NT2/D1 (cell line): ENCODE results near the gene USP44.

ENCODE experiments used
- DNase-seq: peaks from one replicate; pipeline ENCODE4 v3.0.0-alpha.2; 2011; ENCODE audit warnings: low read depth, low spot score
- H3K27me3 ChIP-seq: 2 replicates; pipeline ENCODE4 v1.6.0; 2011; ENCODE audit warnings: mild to moderate bottlenecking; ENCODE audit not compliant: insufficient read length, insufficient read depth
- H3K36me3 ChIP-seq: 2 replicates; pipeline ENCODE4 v1.6.1; 2011; ENCODE audit warnings: mild to moderate bottlenecking, low read length, mixed read lengths; ENCODE audit not compliant: insufficient read depth, insufficient read length
- H3K4me1 ChIP-seq: 2 replicates; pipeline ENCODE4 v1.5.1; 2011; ENCODE audit not compliant: insufficient read depth, insufficient read length
- H3K4me3 ChIP-seq: 2 replicates; pipeline ENCODE4 v1.5.1; 2011; ENCODE audit warnings: low read depth; ENCODE audit not compliant: insufficient read length
- H3K9ac ChIP-seq: 2 replicates; pipeline ENCODE4 v1.6.0; 2011; ENCODE audit warnings: low read depth; ENCODE audit not compliant: insufficient read length
- H3K9me3 ChIP-seq: 2 replicates; pipeline ENCODE4 v1.5.1; 2011; ENCODE audit warnings: mild to moderate bottlenecking, low read length; ENCODE audit not compliant: insufficient read depth
- SUZ12 ChIP-seq: IDR thresholded peaks from 2 replicates; pipeline ENCODE4 v1.6.1; 2011; ENCODE audit not compliant: insufficient read length, insufficient read depth; ENCODE audit errors: extremely low read depth
- YY1 ChIP-seq: IDR thresholded peaks from 2 replicates; pipeline ENCODE4 v1.6.1; 2011; ENCODE audit not compliant: insufficient read length, insufficient read depth
- ZNF274 ChIP-seq: IDR thresholded peaks from 2 replicates; pipeline ENCODE4 v1.6.1; 2011; ENCODE audit warnings: mild to moderate bottlenecking, low read depth, low read length

The USP44 gene

GRCh38 chr12:95506707-95507523, 44.4 kb downstream of the USP44 start:
- TF ChIP-seq YY1 (no peak), SUZ12 (no peak), ZNF274 (no peak)
- H3K9me3 ChIP-seq, result no peaks in the 10 kb centered on the region
- no peaks in the 10 kb centered on the region for H3K27me3 ChIP-seq
- H3K36me3 ChIP-seq, result peaks cover 79% of the 10 kb centered on the region
- no peaks in the 10 kb centered on the region for H3K4me1 ChIP-seq
- no peak overlapping the region for H3K4me3 ChIP-seq
- no peak for DNase-seq
- no peak overlapping the region for H3K9ac ChIP-seq

GRCh38 chr12:95505039-95505438, 46.2 kb downstream of the USP44 start:
- H3K36me3 ChIP-seq, result peaks cover 76% of the 10 kb centered on the region
- H3K4me1 ChIP-seq, result no peaks in the 10 kb centered on the region
- DNase-seq, result no peak
- TF ChIP-seq YY1 (no peak), SUZ12 (no peak), ZNF274 (no peak)
- H3K9me3 ChIP-seq, result no peaks in the 10 kb centered on the region
- no peak overlapping the region for H3K9ac ChIP-seq
- H3K4me3 ChIP-seq, result no peak overlapping the region
- no peaks in the 10 kb centered on the region for H3K27me3 ChIP-seq

GRCh38 chr12:95504140-95504539, 47.1 kb downstream of the USP44 start:
- Histone ChIP-seq H3K9me3 (no peaks in the 10 kb centered on the region), H3K36me3 (peaks cover 73% of the 10 kb centered on the region), H3K4me3 (no peak overlapping the region), H3K27me3 (no peaks in the 10 kb centered on the region), H3K9ac (no peak overlapping the region), H3K4me1 (no peaks in the 10 kb centered on the region)
- DNase-seq, result no peak
- TF ChIP-seq ZNF274 (no peak), YY1 (no peak)

GRCh38 chr12:95499772-95500171, 51.5 kb downstream of the USP44 start:
- TF ChIP-seq ZNF274, result no peak
- TF ChIP-seq YY1, result no peak
- no peak for TF ChIP-seq SUZ12
- no peak overlapping the region for H3K4me3 ChIP-seq

GRCh38 chr12:95498968-95499367, 52.3 kb downstream of the USP44 start:
- no peaks in the 10 kb centered on the region for H3K9me3 ChIP-seq
- TF ChIP-seq YY1, result no peak
- TF ChIP-seq ZNF274, result no peak
- TF ChIP-seq SUZ12, result no peak
- H3K36me3 ChIP-seq, result peaks cover 74% of the 10 kb centered on the region

More at GRCh38 chr12:95499772-95500171, 51.5 kb downstream of the USP44 start:
- Histone ChIP-seq H3K9ac (no peak overlapping the region), H3K36me3 (peaks cover 73% of the 10 kb centered on the region), H3K4me1 (no peaks in the 10 kb centered on the region), H3K27me3 (no peaks in the 10 kb centered on the region), H3K9me3 (no peaks in the 10 kb centered on the region)
- no peak for DNase-seq

GRCh38 chr12:95497031-95497430, 54.2 kb downstream of the USP44 start:
- Histone ChIP-seq H3K4me1 (no peaks in the 10 kb centered on the region), H3K9me3 (no peaks in the 10 kb centered on the region), H3K9ac (no peak overlapping the region), H3K36me3 (peaks cover 80% of the 10 kb centered on the region), H3K27me3 (no peaks in the 10 kb centered on the region), H3K4me3 (no peak overlapping the region)
- DNase-seq, result no peak
- TF ChIP-seq YY1, result no peak
- TF ChIP-seq SUZ12, result no peak
- TF ChIP-seq ZNF274, result no peak

More at GRCh38 chr12:95498968-95499367, 52.3 kb downstream of the USP44 start:
- no peak overlapping the region for H3K4me3 ChIP-seq
- H3K9ac ChIP-seq, result no peak overlapping the region
- DNase-seq, result no peak
- H3K27me3 ChIP-seq, result no peaks in the 10 kb centered on the region
- no peaks in the 10 kb centered on the region for H3K4me1 ChIP-seq

- TF ChIP-seq ZNF274 (no peak), SUZ12 (no peak), YY1 (no peak)
- no peak for DNase-seq
- peaks cover 86% of the 10 kb centered on the region for H3K36me3 ChIP-seq
- no peaks in the 10 kb centered on the region for H3K4me1 ChIP-seq
- no peaks in the 10 kb centered on the region for H3K9me3 ChIP-seq
- H3K4me3 ChIP-seq, result no peak overlapping the region
- H3K27me3 ChIP-seq, result no peaks in the 10 kb centered on the region
- no peak overlapping the region for H3K9ac ChIP-seq
Measured at GRCh38 chr12:95495433-95495832, 55.8 kb downstream of the USP44 start.
